Umbilical cord (tissue), 2 donors: ENCODE measurements around the gene SRP68. TPM values are rescaled to one million over a fixed set of nuclear protein-coding genes. Genes with fewer than 3 reads are reported as not detected.
"Not testable (repeated sequence)": the region's sequence is repeated elsewhere in the genome, so short reads cannot be mapped to it uniquely, and the experiment has no call there.

Source experiments
- DNase-seq: peaks from one replicate; pipeline ENCODE4 v3.0.0-alpha.2; 2015; ENCODE audit warnings: low spot score
- total RNA-seq: library from RNA; depleted of rRNA; stranded (reverse); fragments of >200 nt; gene quantifications from one replicate; pipeline ENCODE4 v1.2.3, GENCODE V29; 2014; ENCODE audit warnings: low replicate concordance; ENCODE audit not compliant: insufficient read depth

Gene SRP68
- total RNA-seq, 1 donor from 2014 or later, result 18.3 TPM

DNA sequence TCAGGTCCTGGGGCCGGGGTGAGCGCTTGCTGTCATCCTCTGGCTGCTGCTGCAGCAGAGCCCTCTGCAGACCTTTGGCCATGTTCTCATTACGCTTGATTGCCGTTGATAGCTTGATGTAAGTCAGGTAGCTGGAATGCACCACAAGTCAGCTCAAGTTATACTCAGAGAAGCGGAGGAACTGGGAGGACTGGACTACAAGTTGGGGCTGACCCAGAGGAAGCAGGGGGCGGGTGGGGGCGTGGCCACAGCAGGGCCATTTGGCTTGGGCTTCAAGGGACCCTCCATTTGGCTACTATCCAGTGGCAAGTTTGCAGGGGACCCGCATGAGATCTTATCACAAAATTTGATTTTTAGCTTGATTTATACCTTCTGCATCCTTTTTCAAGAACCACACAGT, 26.3 kb downstream of the SRP68 start:
- no peak for DNase-seq

GRCh38 chr17:76044475-76045007, 27.8 kb downstream of the SRP68 start:
- DNase-seq, result not testable (repeated sequence)

DNA sequence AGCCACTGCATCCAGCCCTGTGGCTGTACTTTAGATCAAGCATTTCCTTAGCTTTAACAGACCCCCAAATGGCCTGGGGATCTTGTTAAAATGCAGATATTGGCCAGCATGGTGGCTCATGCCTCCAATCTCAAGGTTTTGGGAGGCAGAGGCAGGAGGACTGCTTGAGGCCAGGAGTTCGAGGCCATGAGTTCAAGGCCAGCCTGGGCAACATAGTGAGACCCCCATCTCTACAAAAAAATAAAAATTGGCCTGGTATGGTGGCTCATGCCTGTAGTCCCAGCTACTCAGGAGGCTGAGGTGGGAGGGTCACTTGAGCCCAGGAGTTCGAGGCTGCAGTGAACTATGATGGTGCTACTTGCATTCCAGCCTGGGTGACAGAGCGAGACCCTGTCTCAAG, 29.4 kb downstream of the SRP68 start:
- DNase-seq, result not testable (repeated sequence)

DNA sequence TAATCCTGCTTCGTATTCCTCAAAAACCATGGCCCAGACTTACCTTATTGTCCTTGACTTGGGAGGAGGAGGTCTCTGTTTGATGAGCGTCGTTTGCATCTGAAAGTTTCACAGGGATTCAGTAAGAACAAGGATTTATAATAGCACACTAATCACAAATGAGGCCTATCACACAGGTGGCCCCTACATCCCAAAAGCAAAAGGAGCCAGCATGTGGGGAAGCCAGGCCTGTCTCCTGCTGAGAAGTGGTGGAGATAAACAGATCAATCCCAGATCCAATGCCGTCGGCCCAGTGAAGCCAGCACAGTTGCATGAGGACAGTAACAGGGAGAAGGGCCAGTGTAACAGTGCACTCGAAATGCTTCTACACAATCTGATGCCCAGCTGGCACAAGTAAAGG, 31.9 kb downstream of the SRP68 start:
- DNase-seq, result no peak

- DNase-seq, result no peak
Measured at GRCh38 chr17:76039121-76039520, 33.2 kb downstream of the SRP68 start.

- DNase-seq, result no peak
Measured at GRCh38 chr17:76038050-76038449, 34.3 kb downstream of the SRP68 start.

DNA sequence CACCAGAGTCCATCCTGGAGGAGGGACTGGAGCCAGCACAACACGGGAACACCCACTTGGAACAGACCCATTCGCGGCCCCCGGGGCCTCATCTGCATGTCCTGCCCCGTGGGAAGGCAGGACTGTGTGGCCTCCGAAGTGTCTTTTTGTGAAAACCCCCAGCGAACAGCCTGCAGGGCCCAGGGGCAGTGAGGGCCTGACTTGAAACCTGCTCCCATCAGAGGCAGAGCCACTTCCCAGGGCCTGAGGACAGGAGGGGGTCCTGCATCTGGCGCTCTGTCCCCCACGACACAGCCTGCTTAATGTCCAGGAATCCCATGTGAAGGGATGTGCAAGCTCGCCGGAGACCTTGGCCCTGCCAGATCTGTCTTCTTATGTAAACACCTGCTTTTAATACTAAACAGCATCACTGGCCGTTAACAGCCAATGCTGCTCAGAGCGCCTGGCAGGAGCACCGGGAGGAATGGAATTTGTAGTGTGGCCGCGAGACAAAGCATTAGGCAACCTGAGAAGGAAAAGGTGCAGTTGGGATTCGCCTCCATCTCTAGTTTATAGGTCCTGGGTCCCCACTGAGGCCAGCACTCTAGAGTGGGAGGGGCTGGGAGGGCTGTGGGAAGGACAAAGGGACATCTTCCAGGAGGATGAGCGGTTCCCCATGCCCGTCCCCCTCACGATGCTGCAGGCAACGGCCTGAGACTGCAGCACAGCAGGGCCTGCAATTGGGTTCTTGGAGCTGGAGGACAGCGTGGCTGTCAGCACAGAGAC, 35.6 kb downstream of the SRP68 start:
- DNase-seq, result peak; percentile 47

DNA sequence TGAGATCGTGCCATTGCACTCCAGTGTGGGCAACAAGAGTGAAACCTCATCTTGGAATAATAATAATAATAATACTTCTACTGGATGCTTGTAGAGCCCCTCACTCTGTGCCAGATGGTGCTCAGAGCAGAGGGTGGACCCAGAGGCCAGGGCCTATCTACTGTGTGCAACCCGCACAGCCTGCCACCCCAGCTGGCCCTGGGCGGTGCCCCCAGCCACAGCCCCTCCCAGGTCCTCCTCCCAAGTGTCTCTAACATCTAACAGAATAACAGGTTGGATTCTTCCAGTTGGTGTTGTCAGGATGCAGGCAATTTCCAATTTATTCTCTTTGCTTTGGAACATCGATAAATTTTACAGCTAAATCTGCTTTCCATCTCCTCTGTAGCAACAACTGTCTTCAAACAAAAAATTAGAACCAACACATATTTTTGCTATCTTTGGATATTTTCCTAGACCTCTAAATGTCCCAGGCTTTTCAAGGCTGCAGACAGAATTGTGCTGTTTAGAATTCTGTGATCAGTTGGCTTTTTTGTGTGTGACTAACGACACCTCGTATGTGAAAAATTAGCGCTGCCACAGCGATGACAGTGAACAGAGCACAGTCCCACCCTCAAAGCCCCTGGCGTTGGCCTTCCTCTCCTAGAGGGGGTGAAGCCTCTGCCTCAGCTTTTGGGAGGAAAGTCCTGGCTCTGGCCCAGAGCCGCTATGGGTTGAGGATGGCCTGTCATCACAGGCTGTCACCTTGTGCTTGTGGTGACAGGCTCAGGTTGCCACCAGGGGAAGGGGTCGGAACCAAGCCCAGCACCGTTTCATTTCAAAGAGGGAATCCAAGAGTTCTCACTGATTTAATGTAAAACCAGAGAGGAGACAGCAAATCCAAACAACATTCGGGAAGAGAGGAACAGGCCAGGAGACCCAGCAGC, 37.6 kb downstream of the SRP68 start:
- no peak for DNase-seq

- no peak for DNase-seq
Measured at GRCh38 chr17:76033139-76033538, 39.2 kb downstream of the SRP68 start.

DNA sequence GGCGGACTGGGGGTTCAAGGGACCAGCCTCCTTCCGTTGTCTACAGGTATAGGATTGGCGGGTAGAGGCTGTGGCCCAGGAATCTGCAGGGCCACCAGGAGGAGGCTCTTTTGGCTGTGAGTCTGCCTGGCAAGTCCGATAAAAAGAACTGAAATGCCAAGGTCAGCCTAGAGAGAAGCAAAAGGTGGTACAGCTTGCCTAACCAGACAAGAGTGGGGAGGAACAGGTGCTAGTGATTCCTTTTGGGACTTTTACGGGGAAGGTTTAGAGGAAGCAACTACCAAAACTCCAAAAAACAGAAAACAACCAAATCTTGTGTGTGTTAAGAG, 39.6 kb downstream of the SRP68 start:
- DNase-seq, result no peak

GRCh38 chr17:76032073-76032779, 40.1 kb downstream of the SRP68 start:
- no peak for DNase-seq

DNA sequence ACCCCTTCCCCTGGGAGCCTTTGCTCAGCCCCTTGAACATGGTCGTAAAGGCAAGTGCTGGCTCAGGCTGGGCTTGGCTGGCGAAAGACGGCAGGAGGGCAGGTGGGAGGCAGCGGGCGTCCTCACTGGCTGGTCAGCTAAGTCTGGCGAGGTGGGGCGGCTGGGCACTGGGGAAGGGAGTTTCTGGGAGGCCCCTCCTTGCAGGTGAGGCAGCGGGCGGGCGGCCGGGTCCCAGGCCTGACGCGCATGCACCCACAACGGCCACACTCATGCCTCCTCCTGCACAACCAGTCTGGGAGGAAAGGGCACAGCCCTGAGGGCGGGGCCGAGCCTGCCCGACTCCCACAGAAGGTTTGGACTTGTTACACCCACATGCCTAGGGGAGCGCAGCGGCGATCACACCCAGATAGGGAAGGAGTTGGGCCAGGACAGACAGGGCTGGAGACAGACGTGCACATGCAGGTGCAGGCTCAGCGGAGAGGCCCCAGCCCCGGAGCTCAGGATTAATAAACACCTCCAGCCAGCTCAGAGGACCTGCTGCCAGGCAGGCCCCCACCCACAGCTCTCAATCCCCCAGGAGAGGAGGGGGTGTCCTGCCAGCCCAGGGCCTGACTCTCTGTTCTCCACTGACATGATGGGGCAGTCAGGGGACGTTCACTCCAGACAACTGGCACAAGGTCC, 45.0 kb downstream of the SRP68 start, which contains the start of gene EVPL:
EVPL (minus strand) TSS at position 148 of the 681 bp plus-strand sequence; CDS start at position 40, 108 bp downstream.
- DNase-seq, result peak; percentile 76

GRCh38 chr17:76026714-76027158, 45.6 kb downstream of the SRP68 start:
- no peak for DNase-seq

- DNase-seq, result no peak
Measured at GRCh38 chr17:76025294-76025693, 47.0 kb downstream of the SRP68 start.

DNA sequence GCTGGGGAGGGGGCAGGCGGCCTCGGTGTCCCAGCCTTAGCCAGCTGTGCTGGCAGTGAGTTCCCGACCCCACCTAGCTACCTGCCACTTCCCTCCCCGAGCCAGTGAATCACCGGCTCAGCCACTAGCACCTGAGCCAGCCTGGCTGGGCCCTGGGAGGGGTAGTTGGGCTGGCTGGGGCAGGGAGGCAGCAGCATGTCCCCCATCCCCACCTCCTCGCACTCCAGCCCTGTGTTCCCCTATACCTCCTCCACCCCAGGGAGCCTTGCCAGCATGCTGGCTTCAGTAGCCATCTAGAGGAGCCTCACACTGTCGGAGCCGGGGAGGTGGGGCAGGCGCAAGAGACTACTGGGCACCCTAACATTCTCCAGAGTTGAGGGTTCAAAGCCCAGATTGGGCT, 48.0 kb downstream of the SRP68 start:
- no peak for DNase-seq

- DNase-seq, result no peak
Measured at GRCh38 chr17:76023900-76024237, 48.4 kb downstream of the SRP68 start.

DNA sequence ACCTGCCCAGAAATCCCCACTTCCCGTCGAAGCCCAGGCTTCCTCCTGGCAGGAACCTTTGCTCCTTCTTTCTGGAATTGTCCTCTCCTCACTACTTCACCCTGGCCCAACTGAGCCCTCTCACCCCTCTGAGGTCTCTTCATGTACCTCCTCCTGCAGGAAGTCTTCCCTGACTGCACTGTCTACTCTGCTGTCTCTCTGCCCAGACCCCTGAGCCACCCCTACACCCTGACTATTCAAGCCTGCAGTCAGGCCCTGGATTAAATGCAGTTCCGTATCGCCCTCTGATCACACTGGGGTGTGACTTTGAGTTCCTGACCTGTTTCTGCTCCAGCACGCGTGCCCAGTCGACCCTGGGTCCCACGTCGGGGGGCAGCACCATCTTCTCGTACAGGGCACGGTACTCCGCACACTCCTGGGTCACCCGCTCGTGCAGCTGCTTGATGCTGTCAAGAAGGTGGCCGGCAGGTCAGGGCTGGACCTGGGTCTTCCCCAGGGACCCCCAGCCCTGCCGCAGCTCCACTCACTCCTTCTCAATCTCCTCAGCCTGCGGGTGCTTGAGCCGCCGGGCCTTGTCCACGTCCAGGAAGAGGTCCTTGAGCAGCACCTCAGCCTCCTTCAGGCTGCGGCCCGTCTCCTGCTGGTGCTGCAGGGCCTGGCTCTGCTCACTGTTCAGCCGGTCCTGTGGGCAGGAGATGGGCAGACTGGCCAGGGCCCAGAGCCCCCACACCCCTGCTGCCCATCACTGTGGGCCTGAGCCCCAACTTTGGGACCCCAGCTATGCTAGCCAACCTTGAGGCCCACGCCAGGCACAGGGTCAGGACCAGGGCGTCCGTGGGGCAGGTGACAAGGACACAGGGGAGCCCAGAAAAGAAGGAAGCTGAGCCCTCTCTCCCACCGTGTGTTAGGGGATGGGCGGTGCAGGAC, 49.1 kb downstream of the SRP68 start:
- DNase-seq, result no peak

DNA sequence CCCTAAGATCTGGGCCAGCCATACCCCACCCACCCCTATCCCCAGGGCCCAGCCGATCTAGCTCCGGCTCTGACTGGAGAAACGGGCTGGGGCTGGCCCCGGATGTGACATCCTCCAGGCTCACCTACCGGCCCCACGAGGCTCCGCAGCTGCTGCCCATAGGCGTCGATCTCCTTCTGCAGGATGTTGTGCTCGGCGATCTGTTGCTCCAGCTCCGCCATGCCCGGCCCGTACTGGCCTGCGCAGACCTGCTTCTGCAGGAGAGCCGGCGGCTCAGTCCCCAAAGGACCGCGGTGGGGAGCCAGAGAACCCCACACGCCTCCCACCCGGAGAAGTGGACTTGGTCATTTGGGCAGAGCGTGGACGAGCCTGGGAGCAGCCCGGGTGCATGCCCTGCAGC, 50.0 kb downstream of the SRP68 start:
- DNase-seq, result no peak

GRCh38 chr17:76019833-76020467, 52.4 kb downstream of the SRP68 start:
- no peak for DNase-seq

DNA sequence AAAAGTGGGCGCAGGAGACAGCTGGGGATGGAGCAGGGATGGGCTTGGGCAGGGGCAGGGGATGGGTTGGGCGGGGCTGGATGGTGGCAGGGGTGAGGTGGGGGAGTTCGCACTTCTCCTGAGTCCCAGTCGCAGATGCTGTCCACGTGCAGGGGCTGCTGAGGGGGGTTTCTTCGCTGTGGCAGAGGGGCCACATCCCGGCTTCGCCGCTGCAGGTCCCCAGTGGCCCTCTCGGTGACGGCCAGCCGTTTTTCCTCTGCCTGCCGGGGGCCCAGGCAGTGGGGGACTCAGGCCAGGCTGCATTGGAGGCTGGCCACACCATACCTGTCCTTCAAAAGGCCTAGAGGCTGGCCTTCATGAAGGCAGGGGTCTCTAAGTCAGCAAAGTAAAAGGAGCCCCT, 53.5 kb downstream of the SRP68 start:
- DNase-seq, result no peak
